Right atrium auricular region (tissue), 2 donors: Measurements from ENCODE around the gene F2RL1. TPM values are rescaled to one million over a fixed set of nuclear protein-coding genes. Genes with fewer than 3 reads are reported as not detected.

Experiments
- DNase-seq: peaks from one replicate; pipeline ENCODE4 v3.0.0-alpha.2; 2019; ENCODE audit warnings: low spot score
- H3K27ac ChIP-seq, 2 donors: fragments of 200-600 bp; sonication (generic); 1 replicate in 1 of 2; 2 replicates in 1 of 2; pipeline ENCODE4 v1.5.1; 2016 to 2019
- H3K27me3 ChIP-seq, 2 donors: fragments of 200-600 bp; sonication (generic); one replicate each; pipeline versions ENCODE4 v1.5.1 to v1.6.0; 2017 to 2019
- H3K36me3 ChIP-seq: fragments of 200-600 bp; sonication (generic); one replicate; pipeline ENCODE4 v1.5.1; 2016
- H3K4me1 ChIP-seq, 2 donors: fragments of 200-600 bp; sonication (generic); one replicate each; pipeline versions ENCODE4 v1.5.1 to v1.6.0; 2017 to 2019
- H3K4me3 ChIP-seq, 2 donors: fragments of 200-600 bp; sonication (generic); 1 replicate in 1 of 2; 2 replicates in 1 of 2; pipeline ENCODE4 v1.5.1; 2017 to 2019; ENCODE audit warnings: mild to moderate bottlenecking in 1 of 2, moderate library complexity in 1 of 2
- H3K9me3 ChIP-seq, 2 donors: fragments of 200-600 bp; sonication (generic); one replicate each; pipeline ENCODE4 v1.5.1; 2019
- CTCF ChIP-seq, 2 donors: fragments of 200-600 bp; sonication (generic); IDR thresholded peaks; one replicate each; pipeline ENCODE4 v1.5.1; 2019; ENCODE audit warnings: antibody characterized with exemption in 2 of 2
- total RNA-seq, 2 donors: library from RNA; depleted of rRNA; stranded (reverse); fragments of >200 nt; gene quantifications; one replicate each; pipeline ENCODE4 v1.1.0, GENCODE V29; 2016

Gene F2RL1
- total RNA-seq, 2 donors from 2014 or later, result 3.1 to 10.6 TPM

- no peak overlapping the region for H3K4me3 ChIP-seq
- no peak for TF ChIP-seq CTCF (IDR thresholded peaks at IDR 0.05)
- H3K36me3 ChIP-seq, result no peaks in the 10 kb centered on the region
Measured at GRCh38 chr5:76831110-76831452, 12.3 kb downstream of the F2RL1 start.

GRCh38 chr5:76836181-76836580 is 17.4 kb downstream of the F2RL1 start:
- Histone ChIP-seq H3K9me3 (no peaks in the 10 kb centered on the region), H3K4me1 (no peaks in the 10 kb centered on the region), H3K27me3 (no peaks in the 10 kb centered on the region), H3K27ac (no peak overlapping the region), H3K36me3 (no peaks in the 10 kb centered on the region), H3K4me3 (no peak overlapping the region)
- TF ChIP-seq CTCF (IDR thresholded peaks at IDR 0.05), result no peak
- DNase-seq, result no peak

More at GRCh38 chr5:76831110-76831452, 12.3 kb downstream of the F2RL1 start:
- no peaks in the 10 kb centered on the region for H3K27me3 ChIP-seq
- DNase-seq, result no peak
- no peaks in the 10 kb centered on the region for H3K4me1 ChIP-seq
- H3K9me3 ChIP-seq, result no peaks in the 10 kb centered on the region
- H3K27ac ChIP-seq, result no peak overlapping the region

- no peak for TF ChIP-seq CTCF (IDR thresholded peaks at IDR 0.05)
- no peaks in the 10 kb centered on the region for H3K36me3 ChIP-seq
- DNase-seq, result no peak
- H3K27me3 ChIP-seq, result no peaks in the 10 kb centered on the region
- H3K4me3 ChIP-seq, result no peak overlapping the region
- H3K27ac ChIP-seq, result no peak overlapping the region
- no peaks in the 10 kb centered on the region for H3K4me1 ChIP-seq
- no peaks in the 10 kb centered on the region for H3K9me3 ChIP-seq
Measured at GRCh38 chr5:76836585-76836984, 17.8 kb downstream of the F2RL1 start.

GRCh38 chr5:76838481-76839261 is 19.8 kb downstream of the F2RL1 start:
- Histone ChIP-seq H3K27ac (no peak overlapping the region), H3K9me3 (no peaks in the 10 kb centered on the region), H3K36me3 (no peaks in the 10 kb centered on the region), H3K4me1 (no peaks in the 10 kb centered on the region), H3K4me3 (no peak overlapping the region), H3K27me3 (no peaks in the 10 kb centered on the region)
- TF ChIP-seq CTCF (IDR thresholded peaks at IDR 0.05), result no peak
- DNase-seq, result no peak

GRCh38 chr5:76841361-76841760 is 22.5 kb downstream of the F2RL1 start:
- Histone ChIP-seq H3K27me3 (no peaks in the 10 kb centered on the region), H3K4me1 (no peaks in the 10 kb centered on the region), H3K4me3 (no peak overlapping the region), H3K9me3 (no peaks in the 10 kb centered on the region), H3K27ac (no peak overlapping the region), H3K36me3 (no peaks in the 10 kb centered on the region)
- TF ChIP-seq CTCF (IDR thresholded peaks at IDR 0.05), result no peak
- DNase-seq, result no peak

GRCh38 chr5:76845890-76846289 is 27.1 kb downstream of the F2RL1 start:
- no peak for TF ChIP-seq CTCF (IDR thresholded peaks at IDR 0.05)
- H3K4me1 ChIP-seq, result no peaks in the 10 kb centered on the region
- H3K9me3 ChIP-seq, result no peaks in the 10 kb centered on the region
- H3K27ac ChIP-seq, result no peak overlapping the region
- no peak overlapping the region for H3K4me3 ChIP-seq
- no peaks in the 10 kb centered on the region for H3K36me3 ChIP-seq
- H3K27me3 ChIP-seq, result no peaks in the 10 kb centered on the region
- no peak for DNase-seq
